ENCODE results near the gene VPS13D. TPM values are rescaled to one million over a fixed set of nuclear protein-coding genes. Genes with fewer than 3 reads are reported as not detected.

VPS13D gene
- total and polyA plus RNA-seq, 10 of the 15 experiments (the other 5 are each of a cell fraction or from before 2014, with no cell fraction given) = 1.4 to 16.9 (median 8.5) TPM

- in situ Hi-C loops (cut with MboI) (no loop called here), intact Hi-C loops (cut with micrococcal nuclease; ENCODE audit: unreplicated experiment) (no loop called here)
- no peak overlapping the region for H2AFZ ChIP-seq (ENCODE audit: control insufficient read depth, low read depth, low read length)
- no peaks in the 10 kb centered on the region for H4K20me1 ChIP-seq (ENCODE audit: control insufficient read depth, insufficient read depth)
- H3K4me1 ChIP-seq (ENCODE audit: control insufficient read depth, insufficient read depth, low read length) = no peaks in the 10 kb centered on the region
- H3K4me3 ChIP-seq = no peak overlapping the region
- no peaks in the 10 kb centered on the region; a peak in 1 of 4 replicates for H3K36me3 ChIP-seq (ENCODE audit: control insufficient read depth in 2 of 2, insufficient read depth in 2 of 2, low read length in 1 of 2)
- no TSS peak for BruUV-seq (replicated peaks)
- ChIA-PET CTCF (no interaction called here), POLR2A (interaction anchor here (1.0 kb wide), 1 partner anchor 10 kb away, joined by 3 read pairs; no protein-coding TSS in a partner anchor), RAD21 (ENCODE audit: unreplicated experiment) (no interaction called here), SMC1A (ENCODE audit: uncharacterized antibody, unreplicated experiment) (interaction anchor here (1.4 to 1.8 kb wide), 2 partner anchors 10 to 24 kb away, joined by 3 to 6 read pairs; no protein-coding TSS in a partner anchor)
- DNase-seq (ENCODE audit: low read depth, low spot score) (no peak), FAIRE-seq (no peak), ATAC-seq (no peak)
- no peaks in the 10 kb centered on the region for H3K79me2 ChIP-seq (ENCODE audit: control insufficient read depth, insufficient read depth, low read length)
- no peak overlapping the region for H3K4me2 ChIP-seq (ENCODE audit: control insufficient read depth, insufficient read depth)
- no peak overlapping the region for H3K9ac ChIP-seq (ENCODE audit: control insufficient read depth, insufficient read depth, low read length)
- no peak overlapping the region for H3K27ac ChIP-seq (ENCODE audit: control insufficient read depth, insufficient read depth)
- TF ChIP-seq MYB (IDR thresholded peaks at IDR 0.05; ENCODE audit: borderline replicate concordance, low read depth, low read length) (no peak), BACH1 (IDR thresholded peaks at IDR 0.05; ENCODE audit: borderline replicate concordance) (no peak), CBX3 (IDR thresholded peaks at IDR 0.05; ENCODE audit: borderline replicate concordance, low read depth) (no peak), IRF4 (IDR thresholded peaks at IDR 0.05; ENCODE audit: low read depth, low read length) (no peak), ZNF622 (IDR thresholded peaks at IDR 0.05) (no peak), RCOR1 (conservative IDR thresholded peaks at IDR 0.05; ENCODE audit: low read depth, low read length) (no peak), MTA3 (IDR thresholded peaks at IDR 0.05; ENCODE audit: borderline replicate concordance, low read length) (no peak), RELA (IDR thresholded peaks at IDR 0.05; ENCODE audit: borderline replicate concordance, partially characterized antibody) (no peak), MYC (IDR thresholded peaks at IDR 0.05; ENCODE audit: insufficient read depth, insufficient read length, insufficient replicate concordance, low read length, severe bottlenecking) (no peak), USF2 (IDR thresholded peaks at IDR 0.05; ENCODE audit: borderline replicate concordance, low read depth, low read length) (no peak), ZNF592 (IDR thresholded peaks at IDR 0.05) (no peak), JUNB (IDR thresholded peaks at IDR 0.05) (no peak), CEBPB (IDR thresholded peaks at IDR 0.05; ENCODE audit: borderline replicate concordance in 1 of 2, low read depth in 2 of 2, low read length in 2 of 2) (no peak), DPF2 (IDR thresholded peaks at IDR 0.05) (no peak), CUX1 (IDR thresholded peaks at IDR 0.05; ENCODE audit: insufficient replicate concordance, low read depth, low read length) (no peak)
- H3K9me3 ChIP-seq (replicated peaks; ENCODE audit: control insufficient read depth, insufficient read depth, low read length) = peaks cover 4% of the 10 kb centered on the region; the same call in 1 of the 3 replicates
- 52% methylated on average over 2 of the region's 2 CpGs for WGBS (ENCODE audit: insufficient coverage, insufficient replicate concordance, low lambda C conversion rate, missing lambda C conversion rate)
- H3K27me3 ChIP-seq (replicated peaks in 1 of 2; ENCODE audit: control insufficient read depth in 2 of 2, insufficient read depth in 2 of 2, low read length in 1 of 2) = no peaks in the 10 kb centered on the region
These were observed 184.7 kb downstream of the VPS13D start for GRCh38 chr1:12414444-12415018.
